ENCODE measurements around the gene MKS1. TPM values are rescaled to one million over a fixed set of nuclear protein-coding genes. Genes with fewer than 3 reads are reported as not detected.

Gene MKS1
- total RNA-seq, 1 experiment from 2014 or later = 29.8 TPM

DNA sequence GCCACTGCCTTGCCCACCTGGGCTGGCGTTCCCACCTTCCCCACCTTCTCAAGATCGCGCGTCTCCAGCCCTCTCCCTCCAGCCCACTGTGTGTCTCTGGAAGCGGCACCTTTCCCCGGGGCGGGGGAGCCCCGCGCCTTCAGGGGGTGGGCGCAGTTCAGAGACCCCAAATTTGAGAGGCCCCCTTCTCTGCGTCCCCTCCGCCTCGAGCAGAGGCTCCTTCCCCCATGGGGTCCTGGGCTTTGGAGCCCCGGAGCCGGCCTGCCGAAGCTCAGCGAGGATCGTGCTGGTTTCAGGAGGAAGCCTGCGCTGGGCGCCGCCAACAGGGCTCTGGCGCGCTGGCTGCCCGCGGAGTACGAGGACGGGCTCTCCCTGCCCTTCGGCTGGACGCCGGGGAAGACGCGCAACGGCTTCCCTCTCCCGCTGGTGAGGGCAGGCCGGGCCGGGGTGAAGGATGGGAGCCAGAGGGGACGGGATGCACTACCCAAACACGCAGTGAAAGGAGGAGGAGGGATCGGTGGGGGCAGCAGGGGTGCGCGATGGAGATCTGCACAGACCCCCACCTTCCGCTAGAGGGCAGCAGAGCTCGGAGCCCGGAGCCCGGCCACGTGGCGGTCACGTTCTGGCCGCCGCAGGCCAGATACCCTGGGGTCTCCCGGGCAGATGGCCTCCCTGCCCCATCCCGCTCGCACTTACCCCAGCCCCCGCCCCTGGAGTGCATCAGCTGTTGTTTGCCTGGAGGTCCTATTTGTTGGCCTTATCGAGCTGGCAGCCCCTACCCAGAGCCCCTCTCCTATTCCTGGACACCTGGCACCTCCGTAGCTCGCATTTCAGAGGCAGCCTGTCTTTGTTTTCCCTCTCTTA lies 30.4 kb upstream of the MKS1 start:
- ChIA-PET RAD21 (ENCODE audit: low non-redundant PET in 1 of 2, low total read pairs in 2 of 2, uncharacterized antibody in 2 of 2, unreplicated experiment in 2 of 2) (interaction anchor here in 1 of 2 experiments (0.8 kb wide), 1 partner anchor 50 kb away, joined by 3 read pairs; no protein-coding TSS in a partner anchor), CTCF (interaction anchor here (0.7 to 1.9 kb wide), 12 partner anchors 8 to 197 kb away, joined by 3 to 12 read pairs (median 3); partner anchors contain the start of gene RNF43), POLR2A (interaction anchor here (1.0 kb wide), 1 partner anchor 13 kb away, joined by 3 read pairs; no protein-coding TSS in a partner anchor)
- Histone ChIP-seq H3K36me3 (ENCODE audit: control insufficient read depth in 1 of 2, insufficient read depth in 2 of 2, low read length in 2 of 2) (no peaks in the 10 kb centered on the region), H2AFZ (ENCODE audit: low read depth, low read length, poor library complexity, severe bottlenecking) (peak overlapping the region; percentile 85), H3K4me1 (ENCODE audit: control insufficient read depth in 1 of 2, insufficient read depth in 2 of 2, low read length in 2 of 2) (peaks cover 0 to 6% of the 10 kb centered on the region in 2 experiments; a peak in 1 of 4 replicates), H3K4me3 (replicated peaks in 1 of 2; ENCODE audit: low read depth in 1 of 2, low read length in 2 of 2) (no peak overlapping the region), H3K9me3 (ENCODE audit: control insufficient read depth in 1 of 2, insufficient read depth in 1 of 2, low read depth in 1 of 2, low read length in 2 of 2) (no peaks in the 10 kb centered on the region), H3K27me3 (ENCODE audit: insufficient read depth, low read length) (no peaks in the 10 kb centered on the region; the same call in 1 of the 2 replicates), H3K9me2 (ENCODE audit: insufficient read depth) (no peaks in the 10 kb centered on the region), H3K9ac (ENCODE audit: low read length) (no peak overlapping the region), H4K20me1 (ENCODE audit: insufficient read depth) (no peaks in the 10 kb centered on the region), H3K4me2 (ENCODE audit: low read length) (peak overlapping the region; percentile 37), H3K79me2 (ENCODE audit: insufficient read depth, low read length) (no peaks in the 10 kb centered on the region), H3K27ac (ENCODE audit: low read depth, low read length) (no peak overlapping the region)
- intact Hi-C loops (cut with micrococcal nuclease) = loop anchor here (2.0 kb wide), 1 partner anchor 197 kb away; no protein-coding TSS in a partner anchor
- no TSS peak for BruUV-seq (replicated peaks)
- DNase-seq (ENCODE audit: low read depth, low spot score) (peak; percentile 35), ATAC-seq (peak; percentile 94)
- no peak for TF ChIP-seq SRF (IDR thresholded peaks at IDR 0.05; ENCODE audit: low read depth)
- peak; percentile 71 for TF ChIP-seq RAD21 (IDR thresholded peaks at IDR 0.05; ENCODE audit: low read depth)
- peak; percentile 37; the same call in 1 of the 2 replicates for TF ChIP-seq ZFX (IDR thresholded peaks at IDR 0.05)
- TF ChIP-seq MAX (IDR thresholded peaks at IDR 0.05) = peak; percentile 100
- peak; percentile 40; the same call in 1 of the 2 replicates for TF ChIP-seq POLR2AphosphoS5 (IDR thresholded peaks at IDR 0.05; ENCODE audit: low read depth, low read length)
- TF ChIP-seq ELF1 (IDR thresholded peaks at IDR 0.05; ENCODE audit: borderline replicate concordance, low read depth) = no peak
- peak; percentile 88 for TF ChIP-seq CBX3 (IDR thresholded peaks at IDR 0.05; ENCODE audit: low read depth)
- TF ChIP-seq YY1 (IDR thresholded peaks at IDR 0.05; ENCODE audit: extremely low read depth, insufficient replicate concordance, low read depth, low read length) = peak; percentile 21
- peak; percentile 68 to 96 (median 92); a peak in 5 of 6 replicates for TF ChIP-seq CTCF (IDR thresholded peaks at IDR 0.05 in 2 of 3, conservative IDR thresholded peaks at IDR 0.05 in 1 of 3; ENCODE audit: borderline replicate concordance in 1 of 3, insufficient read depth in 1 of 3, low read depth in 2 of 3, low read length in 2 of 3)

All from HCT116 (cell line).